RWPE2 (cell line): ENCODE results near the gene CFAP100.

ENCODE experiments used
- ATAC-seq: fragments of 200-7000 bp; cut with Tn5 transposase; 3 replicates; pipeline ENCODE4 v1.9.1; 2021; ENCODE audit warnings: low read depth
- DNase-seq: peaks from one replicate; pipeline ENCODE4 v3.0.0-alpha.2; 2020; ENCODE audit warnings: low spot score
- H3K27ac ChIP-seq: fragments of 450-650 bp; 2 replicates; pipeline ENCODE4 v1.5.1; 2017; ENCODE audit warnings: mild to moderate bottlenecking; ENCODE audit not compliant: poor library complexity, severe bottlenecking
- H3K27me3 ChIP-seq: fragments of 250-450 bp; sonication (Bioruptor Pico); 2 replicates; pipeline ENCODE4 v1.5.1; 2021; ENCODE audit warnings: mild to moderate bottlenecking, moderate library complexity; ENCODE audit not compliant: insufficient read depth, poor library complexity, severe bottlenecking
- H3K36me3 ChIP-seq: fragments of 250-450 bp; sonication (Bioruptor Pico); 2 replicates; pipeline ENCODE4 v1.5.1; 2020; ENCODE audit warnings: low read depth, mild to moderate bottlenecking, moderate library complexity
- H3K4me1 ChIP-seq: fragments of 250-450 bp; sonication (Bioruptor Pico); 2 replicates; pipeline ENCODE4 v1.5.1; 2021; ENCODE audit warnings: mild to moderate bottlenecking, moderate library complexity; ENCODE audit not compliant: insufficient read depth, poor library complexity, severe bottlenecking
- H3K4me3 ChIP-seq: fragments of 250-450 bp; sonication (Bioruptor Pico); 2 replicates; pipeline ENCODE4 v1.5.1; 2021; ENCODE audit warnings: mild to moderate bottlenecking, moderate library complexity; ENCODE audit not compliant: severe bottlenecking
- H3K9me3 ChIP-seq: fragments of 250-450 bp; sonication (Bioruptor Pico); 2 replicates; pipeline ENCODE4 v1.5.1; 2021; ENCODE audit warnings: mild to moderate bottlenecking, moderate library complexity; ENCODE audit not compliant: severe bottlenecking
- TF ChIP-seq, protein P1 (sequence below): fragments of 450-650 bp; IDR thresholded peaks from one replicate; pipeline ENCODE4 v1.5.1; 2017; ENCODE audit warnings: mild to moderate bottlenecking, moderate library complexity; ENCODE audit not compliant: poor library complexity, severe bottlenecking

The CFAP100 gene

DNA sequence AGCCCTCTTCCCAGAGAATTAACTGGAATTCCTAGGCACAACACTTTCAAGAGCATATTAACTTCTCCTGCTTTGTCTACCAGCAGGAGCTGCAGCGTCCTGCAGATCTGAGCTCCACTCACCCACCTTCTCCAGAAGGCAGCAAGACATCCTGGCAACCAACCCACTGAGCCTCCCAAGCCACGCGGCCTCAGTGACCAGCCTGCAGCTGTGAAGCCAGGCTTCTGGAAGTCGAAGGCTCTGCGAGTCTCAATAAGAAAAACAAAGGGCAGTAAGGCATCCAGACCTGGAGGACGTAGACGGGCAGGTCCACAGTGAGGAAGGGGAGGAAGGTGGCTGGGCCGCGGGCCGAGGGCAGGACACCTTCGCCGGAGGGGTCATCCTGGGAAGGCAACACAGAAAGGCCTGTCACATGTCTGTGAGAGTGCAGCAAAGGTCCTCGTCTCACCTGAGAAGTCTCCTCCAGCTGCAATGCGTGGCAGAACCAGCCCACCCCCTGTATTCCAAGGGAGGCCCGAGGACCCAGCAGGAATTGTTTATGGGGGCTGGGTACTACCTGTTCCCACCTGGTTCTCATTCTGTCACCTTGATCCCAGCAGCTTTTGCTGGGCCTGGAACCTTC, 44.7 kb downstream of the CFAP100 start:
- Histone ChIP-seq H3K9me3 (no peaks in the 10 kb centered on the region), H3K4me3 (no peak overlapping the region), H3K27me3 (no peaks in the 10 kb centered on the region), H3K27ac (no peak overlapping the region), H3K4me1 (no peaks in the 10 kb centered on the region), H3K36me3 (peaks cover 6% of the 10 kb centered on the region; the same call in 1 of the 2 replicates)
- ATAC-seq, result no peak
- TF ChIP-seq, protein P1, sequence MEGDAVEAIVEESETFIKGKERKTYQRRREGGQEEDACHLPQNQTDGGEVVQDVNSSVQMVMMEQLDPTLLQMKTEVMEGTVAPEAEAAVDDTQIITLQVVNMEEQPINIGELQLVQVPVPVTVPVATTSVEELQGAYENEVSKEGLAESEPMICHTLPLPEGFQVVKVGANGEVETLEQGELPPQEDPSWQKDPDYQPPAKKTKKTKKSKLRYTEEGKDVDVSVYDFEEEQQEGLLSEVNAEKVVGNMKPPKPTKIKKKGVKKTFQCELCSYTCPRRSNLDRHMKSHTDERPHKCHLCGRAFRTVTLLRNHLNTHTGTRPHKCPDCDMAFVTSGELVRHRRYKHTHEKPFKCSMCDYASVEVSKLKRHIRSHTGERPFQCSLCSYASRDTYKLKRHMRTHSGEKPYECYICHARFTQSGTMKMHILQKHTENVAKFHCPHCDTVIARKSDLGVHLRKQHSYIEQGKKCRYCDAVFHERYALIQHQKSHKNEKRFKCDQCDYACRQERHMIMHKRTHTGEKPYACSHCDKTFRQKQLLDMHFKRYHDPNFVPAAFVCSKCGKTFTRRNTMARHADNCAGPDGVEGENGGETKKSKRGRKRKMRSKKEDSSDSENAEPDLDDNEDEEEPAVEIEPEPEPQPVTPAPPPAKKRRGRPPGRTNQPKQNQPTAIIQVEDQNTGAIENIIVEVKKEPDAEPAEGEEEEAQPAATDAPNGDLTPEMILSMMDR, result no peak
- peak; percentile 43 for DNase-seq

DNA sequence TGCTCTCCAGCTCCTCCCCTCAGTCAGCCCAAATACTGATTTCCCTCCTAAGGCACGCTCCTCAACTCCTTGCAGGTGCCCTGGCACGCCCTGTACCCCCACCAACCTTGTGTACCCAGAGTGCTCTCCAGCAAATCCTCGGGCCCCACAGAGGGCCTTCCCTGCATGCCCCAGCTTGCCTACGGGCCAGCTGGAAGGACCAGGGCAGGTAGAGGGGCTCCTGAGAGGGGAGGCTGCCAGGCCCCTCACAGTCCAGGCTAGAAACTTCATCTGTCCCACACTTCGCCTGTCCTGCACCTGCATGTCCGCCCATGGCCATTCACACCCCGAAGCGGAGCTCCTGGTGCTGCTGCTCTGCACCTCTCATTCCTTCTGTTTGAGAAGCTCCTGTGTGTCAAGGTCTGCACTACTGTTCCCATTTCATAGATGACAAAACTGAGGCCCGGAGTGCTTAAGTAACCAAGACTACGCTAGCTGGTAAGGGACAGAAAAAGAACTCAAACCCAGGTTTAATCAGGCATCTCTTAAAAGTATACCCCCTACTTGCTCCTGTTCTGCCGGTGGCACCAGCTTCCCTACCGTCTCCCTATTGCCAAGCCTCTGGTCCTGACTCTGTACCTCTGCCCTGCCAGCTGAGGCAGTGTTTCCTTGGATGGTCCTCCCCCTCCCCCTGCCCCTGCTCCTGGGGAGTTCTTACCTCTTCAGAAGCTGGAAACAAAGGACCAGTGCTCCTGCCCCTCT, 45.4 kb downstream of the CFAP100 start:
- TF ChIP-seq, protein P1, result no peak
- ATAC-seq, result no peak
- no peak for DNase-seq
- H3K27me3 ChIP-seq, result no peaks in the 10 kb centered on the region
- no peaks in the 10 kb centered on the region for H3K4me1 ChIP-seq
- no peak overlapping the region for H3K4me3 ChIP-seq
- peaks cover 10% of the 10 kb centered on the region; the same call in 1 of the 2 replicates for H3K36me3 ChIP-seq
- no peaks in the 10 kb centered on the region for H3K9me3 ChIP-seq
- no peak overlapping the region for H3K27ac ChIP-seq

DNA sequence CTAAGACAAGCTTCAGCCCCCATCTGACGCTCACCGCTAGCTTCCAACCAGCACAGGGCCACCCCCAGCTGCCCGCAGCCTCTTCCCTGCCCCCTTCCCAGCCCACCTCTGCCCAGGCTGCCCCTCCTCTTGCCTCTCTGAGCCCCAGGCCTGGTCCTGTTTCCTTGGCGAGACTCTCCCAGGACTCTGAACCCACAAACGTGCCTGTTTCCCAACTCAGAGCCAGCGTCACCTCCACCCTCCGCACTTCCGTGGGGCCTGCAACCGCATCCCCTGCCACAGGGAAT, 45.9 kb downstream of the CFAP100 start:
- no peak for ATAC-seq
- peak; percentile 41 for DNase-seq
- Histone ChIP-seq H3K27me3 (no peaks in the 10 kb centered on the region), H3K9me3 (no peaks in the 10 kb centered on the region), H3K27ac (no peak overlapping the region), H3K4me1 (no peaks in the 10 kb centered on the region), H3K4me3 (no peak overlapping the region), H3K36me3 (peaks cover 10% of the 10 kb centered on the region; the same call in 1 of the 2 replicates)
- TF ChIP-seq, protein P1, result no peak

DNA sequence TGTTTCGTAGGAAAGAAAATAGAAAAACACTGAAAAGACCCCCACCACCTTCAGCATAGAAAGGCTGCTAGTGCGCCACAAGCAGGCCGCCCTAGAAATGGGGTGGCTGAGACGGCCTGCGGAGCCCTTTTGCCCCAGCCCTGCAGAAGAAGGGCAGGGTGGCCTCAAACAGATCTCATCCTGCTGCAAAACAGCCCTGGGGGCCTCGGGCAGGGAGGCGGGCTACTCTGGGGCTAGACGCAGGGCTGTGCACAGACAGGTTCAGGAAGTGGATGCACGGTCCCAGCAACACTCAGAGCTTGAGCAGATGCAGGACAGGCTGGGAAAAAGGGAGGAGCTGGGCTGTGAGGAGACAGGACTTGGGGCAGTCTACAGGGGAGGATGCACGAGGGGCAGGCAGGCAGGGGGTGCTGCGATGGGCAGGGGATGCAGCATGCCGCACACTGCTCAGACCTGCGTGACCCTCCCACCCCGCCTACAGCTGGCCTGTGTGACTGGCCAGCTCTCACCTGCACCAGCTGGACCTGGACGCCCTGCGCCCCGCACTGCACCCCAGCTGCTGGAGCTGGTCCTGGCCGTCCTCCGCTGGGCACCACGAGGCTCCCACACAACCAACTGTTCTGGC, 46.7 kb downstream of the CFAP100 start:
- Histone ChIP-seq H3K4me3 (no peak overlapping the region), H3K27me3 (no peaks in the 10 kb centered on the region), H3K36me3 (peaks cover 10% of the 10 kb centered on the region; the same call in 1 of the 2 replicates), H3K4me1 (no peaks in the 10 kb centered on the region), H3K27ac (no peak overlapping the region), H3K9me3 (no peaks in the 10 kb centered on the region)
- ATAC-seq, result no peak
- DNase-seq, result peak; percentile 38
- TF ChIP-seq, protein P1, result no peak
